ENCODE data around the gene PXT1. TPM values are rescaled to one million over a fixed set of nuclear protein-coding genes. Genes with fewer than 3 reads are reported as not detected.

The PXT1 gene
- total and polyA plus RNA-seq, 4 donors: not detected

GRCh38 chr6:36362551-36363370, 79.9 kb downstream of the PXT1 start:
- H3K27me3 ChIP-seq (ENCODE audit: control insufficient read depth in 4 of 4, insufficient read depth in 4 of 4, low read length in 3 of 4): no peaks in the 10 kb centered on the region
- H3K27ac ChIP-seq (ENCODE audit: low read depth in 1 of 2, low read length in 2 of 2): no peak overlapping the region
- peaks cover 0 to 2% (median 0%) of the 10 kb centered on the region in 4 donors for H3K4me1 ChIP-seq (ENCODE audit: control insufficient read depth in 4 of 4, insufficient read depth in 4 of 4, low read length in 3 of 4)
- H3K36me3 ChIP-seq (ENCODE audit: control insufficient read depth in 4 of 4, insufficient read depth in 3 of 4, low read depth in 1 of 4, low read length in 3 of 4): no peaks in the 10 kb centered on the region
- H3K4me3 ChIP-seq (ENCODE audit: low read depth in 1 of 3, low read length in 3 of 3): no peak overlapping the region
- no peak for TF ChIP-seq TAF1 (conservative IDR thresholded peaks at IDR 0.05)
- no peak for TF ChIP-seq REST (IDR thresholded peaks at IDR 0.05)
- no peak for TF ChIP-seq SP1 (IDR thresholded peaks at IDR 0.05)
- no peak for TF ChIP-seq FOXA1 (IDR thresholded peaks at IDR 0.05)
- TF ChIP-seq NR2F2 (IDR thresholded peaks at IDR 0.05): no peak
- no peak for TF ChIP-seq HNF4G (IDR thresholded peaks at IDR 0.05)
- no peak for TF ChIP-seq YY1 (IDR thresholded peaks at IDR 0.05)
- TF ChIP-seq ZBTB33 (IDR thresholded peaks at IDR 0.05): no peak
- TF ChIP-seq ATF3 (IDR thresholded peaks at IDR 0.05): no peak
- TF ChIP-seq HNF4A (conservative IDR thresholded peaks at IDR 0.05): no peak
- no peak for TF ChIP-seq RXRA (IDR thresholded peaks at IDR 0.05)
- TF ChIP-seq EGR1 (IDR thresholded peaks at IDR 0.05; ENCODE audit: low read depth in 2 of 2): no peak
- TF ChIP-seq MAX (IDR thresholded peaks at IDR 0.05): no peak
- no peak for TF ChIP-seq GABPA (IDR thresholded peaks at IDR 0.05 in 1 of 2, conservative IDR thresholded peaks at IDR 0.05 in 1 of 2)
- no peak for DNase-seq (ENCODE audit: low spot score)
- no peak overlapping the region for H3K9ac ChIP-seq (ENCODE audit: low read depth in 1 of 2, low read length in 2 of 2)
- 91% methylated on average over 25 of the region's 25 CpGs for WGBS
- no peaks in the 10 kb centered on the region for H3K9me3 ChIP-seq (ENCODE audit: control insufficient read depth in 4 of 4, low read length in 3 of 4)

- WGBS: 90% methylated on average over 11 of the region's 11 CpGs
- Histone ChIP-seq H3K9ac (ENCODE audit: low read depth in 1 of 2, low read length in 2 of 2) (no peak overlapping the region), H3K9me3 (ENCODE audit: control insufficient read depth in 4 of 4, low read length in 3 of 4) (no peaks in the 10 kb centered on the region), H3K27me3 (ENCODE audit: control insufficient read depth in 4 of 4, insufficient read depth in 4 of 4, low read length in 3 of 4) (no peaks in the 10 kb centered on the region), H3K4me1 (ENCODE audit: control insufficient read depth in 4 of 4, insufficient read depth in 4 of 4, low read length in 3 of 4) (peaks cover 0 to 2% (median 0%) of the 10 kb centered on the region in 4 donors), H3K36me3 (ENCODE audit: control insufficient read depth in 4 of 4, insufficient read depth in 3 of 4, low read depth in 1 of 4, low read length in 3 of 4) (no peaks in the 10 kb centered on the region), H3K27ac (ENCODE audit: low read depth in 1 of 2, low read length in 2 of 2) (no peak overlapping the region), H3K4me3 (ENCODE audit: low read depth in 1 of 3, low read length in 3 of 3) (no peak overlapping the region)
- no peak for DNase-seq (ENCODE audit: low spot score)
- TF ChIP-seq FOXA2 (IDR thresholded peaks at IDR 0.05): no peak
- TF ChIP-seq NR2F2 (IDR thresholded peaks at IDR 0.05): no peak
- TF ChIP-seq FOXA1 (IDR thresholded peaks at IDR 0.05): no peak
- no peak for TF ChIP-seq CTCF (IDR thresholded peaks at IDR 0.05; ENCODE audit: low read depth, low read length, missing input control)
- no peak for TF ChIP-seq ZBTB33 (IDR thresholded peaks at IDR 0.05)
- TF ChIP-seq YY1 (IDR thresholded peaks at IDR 0.05): no peak
- TF ChIP-seq SP1 (IDR thresholded peaks at IDR 0.05): no peak
- no peak for TF ChIP-seq RAD21 (IDR thresholded peaks at IDR 0.05)
- no peak for TF ChIP-seq RXRA (IDR thresholded peaks at IDR 0.05)
- no peak for TF ChIP-seq MAX (IDR thresholded peaks at IDR 0.05)
- no peak for TF ChIP-seq JUND (IDR thresholded peaks at IDR 0.05)
Observed at GRCh38 chr6:36361071-36361470, 81.6 kb downstream of the PXT1 start.
